ENCODE data around the gene SDK1. TPM values are rescaled to one million over a fixed set of nuclear protein-coding genes. Genes with fewer than 3 reads are reported as not detected.

The SDK1 gene
- total RNA-seq, 2 donors from 2014 or later = 19.8 to 32.4 TPM

GRCh38 chr7:4083513-4083912, 782.5 kb downstream of the SDK1 start:
- Histone ChIP-seq H3K36me3 (replicated peaks in 1 of 2; ENCODE audit: insufficient read depth in 1 of 2, low read depth in 2 of 2) (no peaks in the 10 kb centered on the region), H3K4me1 (no peaks in the 10 kb centered on the region), H3K27ac (no peak overlapping the region), H3K9me3 (no peaks in the 10 kb centered on the region), H3K27me3 (no peaks in the 10 kb centered on the region), H3K4me3 (no peak overlapping the region)
- intact Hi-C loops (cut with DNase I) = no loop called here
- ATAC-seq (no peak), DNase-seq (no peak)
- 94 to 100% methylated on average over 1 of the region's 1 CpG for WGBS, 2 donors
- TF ChIP-seq CTCF (IDR thresholded peaks at IDR 0.05) (no peak), POLR2A (IDR thresholded peaks at IDR 0.05) (no peak)

- H3K27ac ChIP-seq = no peak overlapping the region
- H3K9me3 ChIP-seq = no peaks in the 10 kb centered on the region
- intact Hi-C loops (cut with DNase I) = no loop called here
- TF ChIP-seq POLR2A (IDR thresholded peaks at IDR 0.05) (no peak), CTCF (IDR thresholded peaks at IDR 0.05) (no peak)
- no peaks in the 10 kb centered on the region for H3K27me3 ChIP-seq
- no peak for ATAC-seq
- H3K36me3 ChIP-seq (replicated peaks in 1 of 2; ENCODE audit: insufficient read depth in 1 of 2, low read depth in 2 of 2) = no peaks in the 10 kb centered on the region
- 91 to 94% methylated on average over 6 of the region's 6 CpGs for WGBS, 2 donors
- H3K4me3 ChIP-seq = no peak overlapping the region
- no peak for DNase-seq
- no peaks in the 10 kb centered on the region for H3K4me1 ChIP-seq
Observed at GRCh38 chr7:4084271-4084670, 783.2 kb downstream of the SDK1 start.

GRCh38 chr7:4085937-4086691, 785.1 kb downstream of the SDK1 start:
- ATAC-seq (no peak), DNase-seq (no peak)
- Histone ChIP-seq H3K36me3 (replicated peaks in 1 of 2; ENCODE audit: insufficient read depth in 1 of 2, low read depth in 2 of 2) (no peaks in the 10 kb centered on the region), H3K9me3 (peaks cover 0 to 8% (median 0%) of the 10 kb centered on the region in 3 donors), H3K4me3 (no peak overlapping the region), H3K27ac (no peak overlapping the region), H3K27me3 (no peaks in the 10 kb centered on the region), H3K4me1 (no peaks in the 10 kb centered on the region)
- TF ChIP-seq CTCF (IDR thresholded peaks at IDR 0.05) (no peak), POLR2A (IDR thresholded peaks at IDR 0.05) (no peak)
- 80 to 95% methylated on average over 12 of the region's 12 CpGs for WGBS, 2 donors
- intact Hi-C loops (cut with DNase I) = no loop called here

- no peak for DNase-seq
Observed at GRCh38 chr7:4086723-4087122, 785.7 kb downstream of the SDK1 start.

More at GRCh38 chr7:4086723-4087122, 785.7 kb downstream of the SDK1 start:
- no peaks in the 10 kb centered on the region for H3K36me3 ChIP-seq (replicated peaks in 1 of 2; ENCODE audit: insufficient read depth in 1 of 2, low read depth in 2 of 2)
- no peaks in the 10 kb centered on the region for H3K27me3 ChIP-seq
- no peak overlapping the region for H3K27ac ChIP-seq
- WGBS, 2 donors = 93 to 100% methylated on average over 1 of the region's 1 CpG
- H3K9me3 ChIP-seq = peaks cover 0 to 8% (median 0%) of the 10 kb centered on the region in 3 donors
- no peak for TF ChIP-seq POLR2A (IDR thresholded peaks at IDR 0.05)
- TF ChIP-seq CTCF (IDR thresholded peaks at IDR 0.05) = no peak
- H3K4me3 ChIP-seq = no peak overlapping the region
- no peak for ATAC-seq
- intact Hi-C loops (cut with DNase I) = no loop called here
- no peaks in the 10 kb centered on the region for H3K4me1 ChIP-seq

All from body of pancreas (tissue), 4 donors.